Measurements from ENCODE around the gene GNB5.

- TF ChIP-seq SIN3A (IDR thresholded peaks at IDR 0.05; ENCODE audit: borderline replicate concordance, insufficient read depth, low read depth, low read length): no peak
- TF ChIP-seq CTCF (IDR thresholded peaks at IDR 0.05): no peak
- no peak for TF ChIP-seq POLR2AphosphoS5 (IDR thresholded peaks at IDR 0.05; ENCODE audit: low read depth, low read length)
- TF ChIP-seq REST (IDR thresholded peaks at IDR 0.05; ENCODE audit: insufficient read depth in 1 of 2, low read depth in 2 of 2, low read length in 1 of 2): no peak
These were observed 110.3 kb downstream of the GNB5 start for GRCh38 chr15:52080706-52081392.

Measured in Panc1 (cell line).